RWPE2 (cell line): ENCODE results near the gene S100Z.

ENCODE experiments used
- ATAC-seq: fragments of 200-7000 bp; cut with Tn5 transposase; 3 replicates; pipeline ENCODE4 v1.9.1; 2021; ENCODE audit warnings: low read depth
- DNase-seq: peaks from one replicate; pipeline ENCODE4 v3.0.0-alpha.2; 2020; ENCODE audit warnings: low spot score
- H3K27ac ChIP-seq: fragments of 450-650 bp; 2 replicates; pipeline ENCODE4 v1.5.1; 2017; ENCODE audit warnings: mild to moderate bottlenecking; ENCODE audit not compliant: poor library complexity, severe bottlenecking
- H3K27me3 ChIP-seq: fragments of 250-450 bp; sonication (Bioruptor Pico); 2 replicates; pipeline ENCODE4 v1.5.1; 2021; ENCODE audit warnings: mild to moderate bottlenecking, moderate library complexity; ENCODE audit not compliant: insufficient read depth, poor library complexity, severe bottlenecking
- H3K36me3 ChIP-seq: fragments of 250-450 bp; sonication (Bioruptor Pico); 2 replicates; pipeline ENCODE4 v1.5.1; 2020; ENCODE audit warnings: low read depth, mild to moderate bottlenecking, moderate library complexity
- H3K4me1 ChIP-seq: fragments of 250-450 bp; sonication (Bioruptor Pico); 2 replicates; pipeline ENCODE4 v1.5.1; 2021; ENCODE audit warnings: mild to moderate bottlenecking, moderate library complexity; ENCODE audit not compliant: insufficient read depth, poor library complexity, severe bottlenecking
- H3K4me3 ChIP-seq: fragments of 250-450 bp; sonication (Bioruptor Pico); 2 replicates; pipeline ENCODE4 v1.5.1; 2021; ENCODE audit warnings: mild to moderate bottlenecking, moderate library complexity; ENCODE audit not compliant: severe bottlenecking
- H3K9me3 ChIP-seq: fragments of 250-450 bp; sonication (Bioruptor Pico); 2 replicates; pipeline ENCODE4 v1.5.1; 2021; ENCODE audit warnings: mild to moderate bottlenecking, moderate library complexity; ENCODE audit not compliant: severe bottlenecking
- TF ChIP-seq, protein P1 (sequence below): fragments of 450-650 bp; IDR thresholded peaks from one replicate; pipeline ENCODE4 v1.5.1; 2017; ENCODE audit warnings: mild to moderate bottlenecking, moderate library complexity; ENCODE audit not compliant: poor library complexity, severe bottlenecking

Gene S100Z

DNA sequence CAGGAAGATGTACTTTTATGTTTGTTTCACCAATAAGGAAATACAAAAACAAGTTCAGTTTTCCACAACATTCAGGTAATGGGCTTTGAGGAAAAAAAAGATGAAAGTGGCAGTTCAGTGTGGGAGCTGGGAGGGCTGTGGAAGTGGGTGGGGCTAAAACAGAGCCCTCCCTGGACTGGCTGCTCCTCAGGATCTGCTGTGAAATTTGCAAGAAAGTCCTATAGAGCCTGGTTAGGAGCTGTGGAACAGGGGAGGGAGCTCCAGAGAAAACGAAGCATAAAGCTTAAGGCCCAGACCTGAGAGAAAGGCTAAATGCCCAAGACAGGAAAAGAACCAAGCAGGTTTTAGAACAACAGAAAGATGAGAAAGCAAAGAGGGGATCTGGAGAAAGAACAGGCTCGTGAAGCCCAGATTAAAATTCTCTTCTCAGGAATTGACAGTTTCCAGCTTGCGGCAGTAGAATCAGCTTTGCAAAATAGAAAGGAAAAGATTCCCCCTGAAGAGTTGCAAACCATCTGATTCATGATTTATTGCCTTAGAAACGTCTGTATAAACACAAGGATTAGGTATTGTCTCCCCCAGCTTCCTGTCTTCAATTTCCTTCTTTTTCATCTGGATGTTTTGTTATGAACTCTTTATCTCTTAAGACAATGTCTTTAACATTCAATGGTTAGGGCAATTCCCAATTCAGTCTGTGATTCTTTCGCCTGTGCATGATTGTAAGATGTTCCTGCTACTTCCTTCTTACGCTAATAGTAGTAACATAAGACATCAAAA is 76.7 kb downstream of the S100Z start:
- TF ChIP-seq, protein P1, sequence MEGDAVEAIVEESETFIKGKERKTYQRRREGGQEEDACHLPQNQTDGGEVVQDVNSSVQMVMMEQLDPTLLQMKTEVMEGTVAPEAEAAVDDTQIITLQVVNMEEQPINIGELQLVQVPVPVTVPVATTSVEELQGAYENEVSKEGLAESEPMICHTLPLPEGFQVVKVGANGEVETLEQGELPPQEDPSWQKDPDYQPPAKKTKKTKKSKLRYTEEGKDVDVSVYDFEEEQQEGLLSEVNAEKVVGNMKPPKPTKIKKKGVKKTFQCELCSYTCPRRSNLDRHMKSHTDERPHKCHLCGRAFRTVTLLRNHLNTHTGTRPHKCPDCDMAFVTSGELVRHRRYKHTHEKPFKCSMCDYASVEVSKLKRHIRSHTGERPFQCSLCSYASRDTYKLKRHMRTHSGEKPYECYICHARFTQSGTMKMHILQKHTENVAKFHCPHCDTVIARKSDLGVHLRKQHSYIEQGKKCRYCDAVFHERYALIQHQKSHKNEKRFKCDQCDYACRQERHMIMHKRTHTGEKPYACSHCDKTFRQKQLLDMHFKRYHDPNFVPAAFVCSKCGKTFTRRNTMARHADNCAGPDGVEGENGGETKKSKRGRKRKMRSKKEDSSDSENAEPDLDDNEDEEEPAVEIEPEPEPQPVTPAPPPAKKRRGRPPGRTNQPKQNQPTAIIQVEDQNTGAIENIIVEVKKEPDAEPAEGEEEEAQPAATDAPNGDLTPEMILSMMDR, result no peak
- peaks cover 17% of the 10 kb centered on the region for H3K27me3 ChIP-seq
- H3K9me3 ChIP-seq, result no peaks in the 10 kb centered on the region
- H3K36me3 ChIP-seq, result no peaks in the 10 kb centered on the region
- H3K27ac ChIP-seq, result no peak overlapping the region
- ATAC-seq (no peak; the same call in 2 of the 3 replicates), DNase-seq (no peak)
- H3K4me3 ChIP-seq, result no peak overlapping the region
- no peaks in the 10 kb centered on the region for H3K4me1 ChIP-seq

DNA sequence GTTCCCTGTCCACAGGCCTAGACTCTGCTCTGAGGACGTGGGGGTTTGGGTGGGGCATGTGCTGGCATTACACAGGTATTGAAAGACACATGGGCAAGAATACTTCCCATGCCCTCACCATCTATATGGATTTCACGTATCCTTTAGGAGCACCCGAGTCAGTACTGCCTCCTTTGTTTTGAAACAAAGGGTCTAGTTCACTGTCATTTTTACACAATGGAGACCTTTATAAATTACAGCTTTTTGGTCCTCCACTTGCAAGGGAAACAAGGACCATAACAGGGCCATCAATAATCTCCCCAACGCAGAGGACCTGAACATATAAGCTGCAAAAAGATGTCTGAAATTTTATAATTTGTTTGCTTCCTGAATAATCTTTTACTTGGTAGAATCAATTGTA is 78.1 kb downstream of the S100Z start:
- H3K27me3 ChIP-seq, result peaks cover 22% of the 10 kb centered on the region
- no peaks in the 10 kb centered on the region for H3K36me3 ChIP-seq
- DNase-seq (no peak), ATAC-seq (no peak)
- no peak overlapping the region for H3K4me3 ChIP-seq
- no peaks in the 10 kb centered on the region for H3K4me1 ChIP-seq
- TF ChIP-seq, protein P1, result no peak
- no peaks in the 10 kb centered on the region for H3K9me3 ChIP-seq
- H3K27ac ChIP-seq, result no peak overlapping the region

DNA sequence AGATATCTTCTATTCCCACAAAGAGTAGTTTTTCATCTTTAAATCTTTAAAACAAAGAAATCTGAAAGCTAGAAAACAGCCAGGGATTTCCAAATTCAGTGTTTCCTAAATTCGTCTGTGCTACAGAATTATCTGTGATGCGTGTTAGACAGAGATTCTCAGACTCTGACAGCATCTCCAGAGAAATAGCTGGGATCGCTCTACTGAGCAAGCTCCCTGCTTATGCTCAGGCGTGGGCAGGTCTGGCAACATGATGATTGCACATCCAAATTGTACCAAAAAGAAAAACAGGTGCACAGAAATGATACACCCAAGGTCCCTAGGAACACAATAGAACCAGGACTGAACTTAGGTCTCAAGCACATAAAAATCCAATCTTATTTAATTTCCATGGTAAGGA is 80.3 kb downstream of the S100Z start:
- Histone ChIP-seq H3K4me1 (no peaks in the 10 kb centered on the region), H3K4me3 (no peak overlapping the region), H3K27me3 (peaks cover 25% of the 10 kb centered on the region), H3K9me3 (no peaks in the 10 kb centered on the region), H3K27ac (no peak overlapping the region), H3K36me3 (no peaks in the 10 kb centered on the region)
- no peak for ATAC-seq
- no peak for DNase-seq
- TF ChIP-seq, protein P1, result no peak

DNA sequence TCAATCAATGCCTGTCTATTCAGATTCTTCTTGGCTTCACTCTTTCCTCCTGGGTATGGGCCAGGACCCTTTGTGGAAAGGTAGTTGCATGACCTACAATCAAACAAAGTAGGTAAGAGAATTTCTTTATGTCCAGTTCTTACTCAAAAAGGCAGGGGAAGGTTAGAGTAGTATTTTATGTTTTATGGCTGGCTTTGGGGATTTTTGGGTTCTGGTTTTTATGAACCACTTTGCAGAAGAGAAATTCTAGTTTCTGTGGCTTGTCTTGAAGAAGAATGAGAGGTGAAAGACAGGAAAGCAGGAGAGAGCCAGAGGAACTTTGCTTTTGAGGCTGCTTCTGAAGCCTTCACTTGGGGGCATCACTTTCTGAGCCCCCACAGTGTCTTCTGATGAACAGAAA is 88.4 kb downstream of the S100Z start:
- DNase-seq (no peak), ATAC-seq (no peak)
- no peaks in the 10 kb centered on the region for H3K36me3 ChIP-seq
- H3K27ac ChIP-seq, result no peak overlapping the region
- peaks cover 5% of the 10 kb centered on the region for H3K27me3 ChIP-seq
- no peaks in the 10 kb centered on the region for H3K4me1 ChIP-seq
- TF ChIP-seq, protein P1, result no peak
- no peaks in the 10 kb centered on the region for H3K9me3 ChIP-seq
- no peak overlapping the region for H3K4me3 ChIP-seq

DNA sequence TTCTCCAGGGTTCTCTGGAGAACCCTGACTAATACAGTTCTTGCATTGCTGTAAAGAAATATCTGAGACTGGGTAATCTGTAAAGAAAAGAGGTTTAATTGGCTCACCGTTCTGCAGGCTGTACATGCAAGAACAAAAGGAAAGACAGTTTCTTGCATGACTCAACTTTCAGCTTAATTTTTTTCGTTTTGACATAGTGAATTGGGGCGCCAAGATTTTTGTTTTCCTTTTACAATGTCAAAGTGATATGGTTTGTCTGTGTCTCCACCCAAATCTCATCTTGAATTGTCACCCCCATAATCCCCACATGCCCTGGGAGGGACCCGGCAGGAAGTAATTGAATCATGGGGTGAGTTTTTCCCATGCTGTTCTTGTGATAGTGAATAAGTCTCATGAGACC is 91.2 kb downstream of the S100Z start:
- H3K27me3 ChIP-seq, result no peaks in the 10 kb centered on the region
- no peak for DNase-seq
- H3K4me1 ChIP-seq, result no peaks in the 10 kb centered on the region
- H3K27ac ChIP-seq, result no peak overlapping the region
- H3K4me3 ChIP-seq, result no peak overlapping the region
- 0 out of 3 replicates have a peak, but pooled peaks have one; percentile 19 for ATAC-seq
- TF ChIP-seq, protein P1, result no peak
- no peaks in the 10 kb centered on the region for H3K9me3 ChIP-seq
- no peaks in the 10 kb centered on the region for H3K36me3 ChIP-seq
